Embryonic facial prominence (tissue), 1 donor: ENCODE results near the gene PAX2.

ENCODE experiments used
- DNase-seq: peaks from one replicate; pipeline ENCODE4 v3.0.0-alpha.2; 2016; ENCODE audit errors: extremely low spot score

The PAX2 gene

GRCh38 chr10:100739517-100740368 is 5.6 kb upstream of the PAX2 start:
- DNase-seq: no peak

DNA sequence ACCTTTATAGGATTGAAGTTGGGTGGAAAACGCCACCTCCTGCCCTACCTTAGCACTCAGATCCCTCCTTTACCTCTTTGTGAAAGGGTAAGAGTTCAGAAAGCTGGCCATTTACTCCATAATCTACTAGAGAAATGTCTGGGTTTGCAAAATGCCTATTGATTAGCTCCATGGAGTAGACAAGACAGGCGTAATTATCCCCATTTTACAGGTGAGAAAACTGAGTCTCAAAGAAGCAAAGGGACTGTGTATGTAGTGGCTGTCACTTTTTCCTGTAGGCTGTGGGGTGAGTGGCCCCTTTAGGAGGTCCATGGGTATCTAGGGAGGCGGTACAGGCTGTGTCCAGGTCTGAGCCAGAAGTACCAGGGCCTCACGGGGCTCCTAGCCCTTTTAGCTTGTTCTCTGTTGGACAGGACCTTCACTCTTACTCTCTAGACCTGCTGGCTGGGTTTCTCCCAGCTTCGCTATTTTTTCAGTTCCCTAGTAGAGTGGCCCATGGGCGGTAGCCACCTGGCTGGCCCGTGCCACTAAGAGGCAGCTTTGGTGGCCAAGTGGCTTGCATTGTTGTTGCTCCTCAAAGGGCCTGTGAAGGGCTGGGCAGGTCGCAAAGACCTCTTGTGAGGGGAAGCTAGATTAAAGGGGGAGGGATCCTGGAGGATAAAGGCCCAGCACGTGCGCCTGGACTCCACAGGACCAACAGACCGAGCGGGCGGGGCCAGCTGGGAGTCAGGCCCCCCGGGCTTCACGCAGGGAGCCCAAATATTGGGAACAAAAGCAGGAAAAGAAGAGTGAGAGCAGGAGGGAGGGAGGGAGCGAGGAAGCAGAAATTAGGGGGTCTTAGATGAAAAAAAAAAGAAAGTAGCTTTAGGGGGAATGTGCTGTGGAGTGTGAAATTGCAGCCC is 4.7 kb upstream of the PAX2 start:
- no peak for DNase-seq

DNA sequence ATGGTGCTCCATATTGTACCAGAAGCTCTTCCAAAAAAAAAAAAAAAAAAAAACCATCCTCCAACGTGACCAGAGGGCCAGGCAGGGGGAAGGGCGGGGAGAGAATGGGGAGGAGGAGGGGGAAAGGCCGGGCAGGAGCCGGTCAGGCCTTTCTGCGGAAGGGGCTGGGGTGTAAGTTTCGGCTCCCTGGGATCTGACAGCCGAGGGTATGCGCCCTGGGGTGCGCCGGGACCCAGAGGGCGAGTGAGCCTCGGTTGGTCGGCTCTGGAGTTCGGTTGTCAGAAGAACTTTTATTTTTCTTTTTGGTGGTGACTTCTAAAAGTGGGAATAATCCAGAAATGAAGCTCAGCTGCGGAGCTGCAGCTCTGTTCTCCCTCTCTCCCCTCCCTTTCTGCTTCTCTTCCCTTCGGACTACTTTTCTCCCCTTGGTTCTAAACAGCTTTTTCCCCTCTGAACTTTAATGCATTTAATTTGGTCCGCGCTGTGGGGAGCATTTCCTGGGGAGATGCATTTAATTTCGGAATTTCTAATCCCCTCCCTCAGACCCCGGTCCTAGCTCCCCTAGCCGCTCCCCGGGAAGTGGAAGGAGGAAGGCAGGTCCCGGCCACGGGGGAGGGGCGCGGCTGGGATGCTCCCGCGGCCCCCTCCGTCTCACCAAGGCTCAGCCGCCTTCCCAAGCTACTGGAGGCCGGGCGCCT is 3.9 kb upstream of the PAX2 start:
- DNase-seq: no peak

GRCh38 chr10:100742076-100742771 is 3.2 kb upstream of the PAX2 start:
- DNase-seq: no peak

GRCh38 chr10:100742936-100743335 is 2.4 kb upstream of the PAX2 start:
- DNase-seq: no peak

DNA sequence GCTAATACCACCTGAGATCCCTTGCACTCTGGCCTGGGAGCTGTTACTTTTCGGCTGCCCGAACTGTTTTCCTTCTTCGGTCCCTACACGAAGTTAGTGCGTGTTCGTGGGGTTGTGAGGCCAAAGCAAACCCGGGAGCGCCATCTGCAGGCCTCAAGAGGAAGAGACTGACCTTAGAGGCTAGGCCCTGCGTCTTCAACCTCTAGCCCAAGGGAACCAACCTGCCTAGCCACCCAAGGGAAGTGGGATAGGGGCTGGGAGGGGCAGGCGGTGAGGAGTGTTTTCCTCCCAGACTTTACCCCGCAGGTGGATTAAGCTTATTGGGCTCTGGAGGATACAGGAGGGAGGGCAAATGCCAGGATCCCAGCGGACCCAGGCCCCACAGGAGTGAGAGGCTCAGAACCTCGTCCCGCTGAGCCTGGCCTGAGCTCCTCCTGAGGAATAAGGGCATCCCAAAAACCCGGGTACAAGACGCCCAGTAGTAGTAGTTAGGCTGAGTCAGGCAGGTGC is 1.7 kb upstream of the PAX2 start:
- no peak for DNase-seq

GRCh38 chr10:100744136-100744986 is 1.0 kb upstream of the PAX2 start:
- no peak for DNase-seq

GRCh38 chr10:100745882-100746783 is 751 bp downstream of the PAX2 start:
- no peak for DNase-seq

GRCh38 chr10:100746784-100747455 is 1.5 kb downstream of the PAX2 start:
- no peak for DNase-seq

GRCh38 chr10:100747456-100748230 is 2.3 kb downstream of the PAX2 start:
- no peak for DNase-seq

DNA sequence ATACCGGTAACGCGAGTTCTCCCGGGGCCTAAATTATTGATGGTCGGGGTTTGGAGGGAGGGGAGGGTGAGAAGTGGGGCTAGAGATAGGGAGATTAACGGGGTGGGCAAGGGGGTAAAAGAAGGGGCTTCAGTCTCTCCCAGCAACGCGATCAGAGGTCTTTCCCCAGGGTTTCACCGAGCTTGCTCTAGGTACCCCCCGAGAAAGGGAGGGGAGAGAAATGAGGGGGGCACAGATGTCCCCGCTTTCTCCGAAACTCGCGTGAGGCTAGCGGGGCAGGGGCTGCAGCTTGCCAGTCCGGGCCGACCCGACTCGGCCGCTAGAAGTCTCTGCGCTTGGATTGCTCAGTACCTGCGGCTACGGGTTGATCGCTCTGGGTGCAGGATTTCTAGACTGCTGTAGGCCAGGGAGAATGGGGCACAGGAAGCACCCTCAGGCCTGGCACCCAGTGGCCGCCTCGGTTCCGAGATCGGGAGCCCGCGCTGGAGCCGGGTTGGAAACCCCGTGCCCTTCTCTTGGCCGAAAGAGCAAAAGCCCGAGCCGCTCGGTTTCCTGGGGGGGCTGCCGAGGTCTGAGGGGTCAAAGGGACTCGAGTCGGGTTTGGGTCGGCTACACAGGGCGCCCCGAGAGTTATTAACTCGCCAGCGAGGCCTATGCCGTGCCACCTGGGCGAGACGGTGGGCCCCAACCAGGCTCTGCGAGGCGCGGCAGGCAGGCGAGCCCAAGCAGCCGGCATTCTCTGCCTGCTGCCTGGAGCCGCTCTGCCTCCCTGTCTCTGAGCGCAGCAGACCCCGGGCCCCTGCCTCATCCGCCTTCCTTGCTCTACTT is 3.1 kb downstream of the PAX2 start:
- DNase-seq: no peak

DNA sequence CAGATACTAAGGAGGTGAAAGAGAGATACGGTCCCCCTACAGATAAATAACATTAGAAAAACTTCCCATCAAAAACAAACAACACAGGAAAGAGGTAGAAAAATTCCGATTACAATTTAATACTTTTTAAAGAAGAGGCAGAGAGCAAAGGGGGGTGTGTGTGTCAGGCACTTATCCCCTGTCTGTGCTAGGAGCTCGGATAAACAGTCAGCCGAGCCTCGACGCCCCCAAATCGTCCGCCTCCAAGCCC is 3.6 kb downstream of the PAX2 start:
- no peak for DNase-seq

DNA sequence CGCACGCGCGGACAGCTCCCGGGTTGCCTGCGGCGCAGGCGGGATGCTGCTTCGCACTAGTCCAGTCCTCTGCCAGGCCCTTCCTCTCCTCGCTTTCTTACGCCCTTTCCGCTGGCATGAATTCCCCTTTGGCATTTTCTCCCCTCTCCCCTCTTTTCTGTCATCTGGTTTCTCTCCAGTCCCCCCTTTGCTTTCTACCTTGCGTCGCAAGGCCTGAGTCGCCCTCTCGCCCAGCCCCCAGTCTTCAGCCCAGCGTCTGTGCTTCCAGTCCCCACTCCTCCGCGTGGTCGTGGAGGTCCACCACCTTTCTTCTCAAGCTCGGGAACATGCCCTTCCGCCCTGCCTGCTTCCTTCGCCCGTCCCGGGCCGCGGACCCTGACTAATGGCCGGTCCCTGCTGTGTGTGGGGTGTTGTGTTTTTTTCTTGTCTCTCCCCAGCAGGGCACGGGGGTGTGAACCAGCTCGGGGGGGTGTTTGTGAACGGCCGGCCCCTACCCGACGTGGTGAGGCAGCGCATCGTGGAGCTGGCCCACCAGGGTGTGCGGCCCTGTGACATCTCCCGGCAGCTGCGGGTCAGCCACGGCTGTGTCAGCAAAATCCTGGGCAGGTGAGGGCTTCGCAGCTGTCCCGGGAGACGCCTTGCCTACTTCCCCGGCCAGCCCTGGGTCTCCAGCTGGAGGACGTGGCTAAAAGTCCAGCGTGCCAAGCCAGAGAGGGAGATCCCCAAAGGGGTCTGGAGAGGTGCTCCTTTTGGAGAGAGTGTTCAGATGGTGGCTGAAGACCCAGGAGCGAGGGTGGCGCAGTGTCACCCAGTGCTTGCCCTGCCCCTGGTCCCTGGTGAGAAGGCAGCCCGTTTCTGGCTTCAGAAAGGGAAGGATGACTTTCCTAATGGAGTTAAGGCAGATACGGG is 4.2 kb downstream of the PAX2 start:
- DNase-seq: no peak

GRCh38 chr10:100750291-100751210 is 5.2 kb downstream of the PAX2 start:
- no peak for DNase-seq

DNA sequence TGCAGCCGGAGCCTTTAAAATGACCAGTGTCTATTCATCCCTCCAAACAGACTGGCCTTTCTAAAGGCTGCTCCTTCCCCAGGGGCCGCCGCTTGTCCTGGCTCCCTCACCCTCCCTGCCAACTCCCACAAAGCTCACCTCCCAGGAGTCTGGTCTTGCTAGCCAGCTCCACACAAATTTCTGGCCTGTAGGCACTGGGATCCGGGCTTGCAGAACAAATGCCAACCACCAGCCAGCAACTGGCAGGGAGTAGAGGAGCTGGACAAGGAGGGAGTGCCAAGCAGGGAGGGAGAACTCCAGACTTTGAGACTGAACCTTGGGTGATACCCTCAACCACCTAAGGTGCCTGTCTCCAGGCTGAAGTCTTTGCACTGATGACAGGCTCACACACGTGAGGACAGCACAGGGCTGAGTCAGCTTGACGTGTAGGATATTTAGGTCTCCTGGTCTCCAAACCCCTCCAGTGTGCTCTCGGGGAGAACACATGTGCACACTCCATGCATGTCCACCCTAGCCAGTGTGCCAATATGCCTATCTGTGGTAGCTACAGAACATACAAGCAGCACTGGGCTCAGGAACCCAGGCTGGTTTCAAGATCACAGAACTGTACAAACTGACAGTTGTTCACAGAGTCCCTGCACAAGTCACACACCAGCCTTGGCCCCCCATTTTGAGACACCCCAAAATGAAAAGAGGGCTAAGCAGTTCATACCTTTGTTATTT is 6.0 kb downstream of the PAX2 start:
- no peak for DNase-seq
